Activated B cell treated with CpG ODN at 0.5 μM for 24 hours (primary cell): ENCODE data around the gene PNLIPRP1. TPM values are rescaled to one million over a fixed set of nuclear protein-coding genes. Genes with fewer than 3 reads are reported as not detected.

Experiments used
- ATAC-seq: fragments of 200-7000 bp; cut with Tn5 transposase; one replicate; pipeline ENCODE4 v1.10.0; 2021; ENCODE audit warnings: low read depth, mild to moderate bottlenecking, moderate library complexity
- CTCF ChIA-PET: fragments of 350-600 bp; sonication (Branson Sonifier 250); formaldehyde crosslinking; loops from one replicate; lab custom pipeline; 2021; ENCODE audit warnings: antibody characterized with exemption; lab: Charles Lee
- POLR2A ChIA-PET: fragments of 350-600 bp; sonication (Branson Sonifier 250); formaldehyde crosslinking; loops from one replicate; lab custom pipeline; 2021; ENCODE audit warnings: antibody characterized with exemption; lab: Charles Lee
- DNase-seq: peaks from one replicate; pipeline ENCODE4 v3.0.0; 2022
- H3K27ac Mint-ChIP-seq: one replicate; pipeline ENCODE4 v1.8.0; 2020; ENCODE audit warnings: mixed read lengths
- H3K27me3 Mint-ChIP-seq: one replicate; pipeline ENCODE4 v1.8.0; 2021; ENCODE audit warnings: mixed read lengths
- H3K36me3 Mint-ChIP-seq: one replicate; pipeline ENCODE4 v1.8.0; 2021; ENCODE audit warnings: low read depth, mixed read lengths
- H3K4me1 Mint-ChIP-seq: one replicate; pipeline ENCODE4 v1.8.0; 2021; ENCODE audit warnings: mixed read lengths
- H3K4me3 Mint-ChIP-seq: one replicate; pipeline ENCODE4 v1.8.0; 2020; ENCODE audit warnings: mild to moderate bottlenecking, mixed read lengths
- H3K9me3 Mint-ChIP-seq: one replicate; pipeline ENCODE4 v1.8.0; 2020; ENCODE audit warnings: mixed read lengths
- CTCF ChIP-seq: fragments of 200-600 bp; IDR thresholded peaks from one replicate; pipeline ENCODE4 v1.8.0; 2022; ENCODE audit warnings: antibody characterized with exemption, mild to moderate bottlenecking
- intact Hi-C: fragments of 100-400 bp; cut with micrococcal nuclease; formaldehyde crosslinking; loops from one replicate; pipeline ENCODE4 v1.15.1; 2024
- total RNA-seq: library from RNA; stranded (reverse); gene quantifications from 2 replicates; pipeline ENCODE4 v1.2.3, GENCODE V29; 2022

PNLIPRP1 gene
- total RNA-seq, 1 donor from 2014 or later = not detected

GRCh38 chr10:116631871-116632295, 41.1 kb downstream of the PNLIPRP1 start:
- CTCF ChIA-PET = no interaction called here
- intact Hi-C loops = no loop called here

GRCh38 chr10:116632596-116633215, 41.9 kb downstream of the PNLIPRP1 start:
- Mint-ChIP-seq H3K27me3 (no peaks in the 10 kb centered on the region), H3K27ac (no peak overlapping the region), H3K4me1 (no peaks in the 10 kb centered on the region), H3K9me3 (no peaks in the 10 kb centered on the region), H3K36me3 (no peaks in the 10 kb centered on the region), H3K4me3 (no peak overlapping the region)
- CTCF ChIA-PET = no interaction called here
- ATAC-seq (no peak), DNase-seq (no peak)
- intact Hi-C loops = no loop called here
- POLR2A ChIA-PET = no interaction called here
- TF ChIP-seq CTCF = no peak

More at GRCh38 chr10:116631871-116632295, 41.1 kb downstream of the PNLIPRP1 start:
- POLR2A ChIA-PET = no interaction called here
- Mint-ChIP-seq H3K4me1 (no peaks in the 10 kb centered on the region), H3K27ac (no peak overlapping the region), H3K36me3 (no peaks in the 10 kb centered on the region), H3K9me3 (no peaks in the 10 kb centered on the region), H3K27me3 (peaks cover 2% of the 10 kb centered on the region), H3K4me3 (no peak overlapping the region)
- DNase-seq (no peak), ATAC-seq (no peak)
- TF ChIP-seq CTCF = no peak

- intact Hi-C loops = no loop called here
- no peak overlapping the region for H3K27ac Mint-ChIP-seq
- H3K36me3 Mint-ChIP-seq = no peaks in the 10 kb centered on the region
- H3K27me3 Mint-ChIP-seq = no peaks in the 10 kb centered on the region
- no peak overlapping the region for H3K4me3 Mint-ChIP-seq
- H3K4me1 Mint-ChIP-seq = no peaks in the 10 kb centered on the region
- ChIA-PET CTCF (no interaction called here), POLR2A (no interaction called here)
- no peak for TF ChIP-seq CTCF
- no peak for ATAC-seq
- DNase-seq = no peak
- H3K9me3 Mint-ChIP-seq = no peaks in the 10 kb centered on the region
Measured at GRCh38 chr10:116633216-116633600, 42.4 kb downstream of the PNLIPRP1 start.

- CTCF ChIA-PET = no interaction called here
- intact Hi-C loops = no loop called here
- POLR2A ChIA-PET = no interaction called here
- no peak for DNase-seq
- no peak for ATAC-seq
- H3K36me3 Mint-ChIP-seq = no peaks in the 10 kb centered on the region
- H3K4me3 Mint-ChIP-seq = no peak overlapping the region
- peaks cover 1% of the 10 kb centered on the region for H3K9me3 Mint-ChIP-seq
- no peak overlapping the region for H3K27ac Mint-ChIP-seq
- no peaks in the 10 kb centered on the region for H3K4me1 Mint-ChIP-seq
- no peaks in the 10 kb centered on the region for H3K27me3 Mint-ChIP-seq
- no peak for TF ChIP-seq CTCF
Measured at GRCh38 chr10:116634126-116634975, 43.6 kb downstream of the PNLIPRP1 start.

- Mint-ChIP-seq H3K36me3 (no peaks in the 10 kb centered on the region), H3K27me3 (no peaks in the 10 kb centered on the region), H3K9me3 (peaks cover 7% of the 10 kb centered on the region), H3K4me3 (no peak overlapping the region), H3K27ac (no peak overlapping the region), H3K4me1 (no peaks in the 10 kb centered on the region)
- ChIA-PET CTCF (no interaction called here), POLR2A (no interaction called here)
- DNase-seq = no peak
- intact Hi-C loops = no loop called here
- no peak for TF ChIP-seq CTCF
- ATAC-seq = no peak
Measured at GRCh38 chr10:116636385-116636784, 45.6 kb downstream of the PNLIPRP1 start.
